Measurements from ENCODE around the gene PGM2. TPM values are rescaled to one million over a fixed set of nuclear protein-coding genes. Genes with fewer than 3 reads are reported as not detected.

Gene PGM2
- total RNA-seq, 1 donor: 20.3 TPM

GRCh38 chr4:37903901-37904300, 77.4 kb downstream of the PGM2 start:
- Histone ChIP-seq H3K4me2 (ENCODE audit: insufficient read depth, low read length) (no peak overlapping the region), H3K36me3 (ENCODE audit: insufficient read depth, low read length) (no peaks in the 10 kb centered on the region), H3K4me1 (ENCODE audit: insufficient read depth, low read length) (peaks cover 6% of the 10 kb centered on the region), H3K9me3 (ENCODE audit: low read depth, low read length) (no peaks in the 10 kb centered on the region), H2AFZ (ENCODE audit: low read length) (no peak overlapping the region), H4K20me1 (ENCODE audit: insufficient read depth, low read length) (no peaks in the 10 kb centered on the region), H3K4me3 (ENCODE audit: insufficient read depth, low read length) (no peak overlapping the region), H3K27me3 (ENCODE audit: insufficient read depth, low read length) (no peaks in the 10 kb centered on the region), H3K79me2 (ENCODE audit: insufficient read depth, low read length) (no peaks in the 10 kb centered on the region), H3K27ac (ENCODE audit: low read depth, low read length) (no peak overlapping the region)
- no peak for DNase-seq (ENCODE audit: insufficient read length, low spot score, missing footprints)
- no peak for TF ChIP-seq CTCF (IDR thresholded peaks at IDR 0.05; ENCODE audit: extremely low read depth, low read depth, low read length)

- DNase-seq (ENCODE audit: insufficient read length, low spot score, missing footprints): no peak
- Histone ChIP-seq H3K4me2 (ENCODE audit: insufficient read depth, low read length) (no peak overlapping the region), H3K4me1 (ENCODE audit: insufficient read depth, low read length) (peaks cover 10% of the 10 kb centered on the region), H3K79me2 (ENCODE audit: insufficient read depth, low read length) (no peaks in the 10 kb centered on the region), H3K4me3 (ENCODE audit: insufficient read depth, low read length) (no peak overlapping the region), H3K9me3 (ENCODE audit: low read depth, low read length) (no peaks in the 10 kb centered on the region), H3K27me3 (ENCODE audit: insufficient read depth, low read length) (no peaks in the 10 kb centered on the region), H3K36me3 (ENCODE audit: insufficient read depth, low read length) (no peaks in the 10 kb centered on the region), H2AFZ (ENCODE audit: low read length) (no peak overlapping the region), H3K27ac (ENCODE audit: low read depth, low read length) (no peak overlapping the region), H4K20me1 (ENCODE audit: insufficient read depth, low read length) (no peaks in the 10 kb centered on the region)
- no peak for TF ChIP-seq CTCF (IDR thresholded peaks at IDR 0.05; ENCODE audit: extremely low read depth, low read depth, low read length)
These were observed 78.3 kb downstream of the PGM2 start for GRCh38 chr4:37904824-37905223.

GRCh38 chr4:37905533-37906169, 79.2 kb downstream of the PGM2 start:
- no peaks in the 10 kb centered on the region for H4K20me1 ChIP-seq (ENCODE audit: insufficient read depth, low read length)
- H3K4me1 ChIP-seq (ENCODE audit: insufficient read depth, low read length): peaks cover 10% of the 10 kb centered on the region
- no peak overlapping the region for H3K4me3 ChIP-seq (ENCODE audit: insufficient read depth, low read length)
- DNase-seq (ENCODE audit: insufficient read length, low spot score, missing footprints): no peak
- no peak overlapping the region for H3K27ac ChIP-seq (ENCODE audit: low read depth, low read length)
- no peaks in the 10 kb centered on the region for H3K79me2 ChIP-seq (ENCODE audit: insufficient read depth, low read length)
- no peaks in the 10 kb centered on the region for H3K9me3 ChIP-seq (ENCODE audit: low read depth, low read length)
- no peak overlapping the region for H2AFZ ChIP-seq (ENCODE audit: low read length)
- H3K27me3 ChIP-seq (ENCODE audit: insufficient read depth, low read length): no peaks in the 10 kb centered on the region
- no peak overlapping the region for H3K4me2 ChIP-seq (ENCODE audit: insufficient read depth, low read length)
- no peak for TF ChIP-seq CTCF (IDR thresholded peaks at IDR 0.05; ENCODE audit: extremely low read depth, low read depth, low read length)
- no peaks in the 10 kb centered on the region for H3K36me3 ChIP-seq (ENCODE audit: insufficient read depth, low read length)

GRCh38 chr4:37908488-37909331, 82.2 kb downstream of the PGM2 start:
- peak; percentile 66 for DNase-seq (ENCODE audit: insufficient read length, low spot score, missing footprints)
- peak overlapping the region; percentile 56 for H3K27ac ChIP-seq (ENCODE audit: low read depth, low read length)

More at GRCh38 chr4:37908488-37909331, 82.2 kb downstream of the PGM2 start:
- TF ChIP-seq CTCF (IDR thresholded peaks at IDR 0.05; ENCODE audit: extremely low read depth, low read depth, low read length): no peak
- no peaks in the 10 kb centered on the region for H3K27me3 ChIP-seq (ENCODE audit: insufficient read depth, low read length)
- H3K4me1 ChIP-seq (ENCODE audit: insufficient read depth, low read length): peaks cover 10% of the 10 kb centered on the region
- H3K9me3 ChIP-seq (ENCODE audit: low read depth, low read length): no peaks in the 10 kb centered on the region
- H2AFZ ChIP-seq (ENCODE audit: low read length): peak overlapping the region; percentile 94
- no peaks in the 10 kb centered on the region for H3K36me3 ChIP-seq (ENCODE audit: insufficient read depth, low read length)
- H4K20me1 ChIP-seq (ENCODE audit: insufficient read depth, low read length): no peaks in the 10 kb centered on the region
- H3K79me2 ChIP-seq (ENCODE audit: insufficient read depth, low read length): no peaks in the 10 kb centered on the region
- peak overlapping the region; percentile 63 for H3K4me3 ChIP-seq (ENCODE audit: insufficient read depth, low read length)
- peak overlapping the region; percentile 90 for H3K4me2 ChIP-seq (ENCODE audit: insufficient read depth, low read length)
